ENCODE data around the gene TMCO6.
"Not testable (repeated sequence)": the region's sequence is repeated elsewhere in the genome, so short reads cannot be mapped to it uniquely, and the experiment has no call there.

Gene TMCO6

DNA sequence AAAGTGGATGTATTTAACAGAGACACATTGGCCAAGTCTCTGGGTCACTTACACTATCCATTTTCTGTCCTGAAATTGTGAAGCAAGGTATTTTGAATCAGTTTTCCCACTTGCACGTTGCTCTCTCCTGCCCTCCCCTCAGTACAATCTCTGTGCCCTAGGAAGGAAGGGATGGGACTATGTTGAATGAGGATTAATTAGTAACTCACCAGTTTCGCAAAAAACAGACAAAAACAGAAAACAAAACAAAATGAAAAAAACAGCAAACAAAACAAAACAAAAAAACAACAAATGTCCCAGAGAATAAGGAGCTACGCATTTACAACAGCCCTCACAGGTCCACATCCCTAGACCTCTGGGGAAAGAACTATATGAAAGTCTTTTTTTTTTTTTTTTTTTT, 5.1 kb upstream of the TMCO6 start:
- Mint-ChIP-seq H3K4me3 (no peak overlapping the region), H3K36me3 (no peaks in the 10 kb centered on the region), H3K27ac (no peak overlapping the region)

GRCh38 chr5:140635291-140636257, 3.7 kb upstream of the TMCO6 start:
- peaks cover 0 to 2% of the 10 kb centered on the region in 2 donors for H3K36me3 Mint-ChIP-seq
- ATAC-seq (replicated peaks) (no peak), DNase-seq (no peak)
- H3K27me3 Mint-ChIP-seq: peaks cover 17 to 26% of the 10 kb centered on the region in 2 donors
- no peak overlapping the region for H3K27ac Mint-ChIP-seq
- H3K4me3 Mint-ChIP-seq: no peak overlapping the region
- no peaks in the 10 kb centered on the region for H3K9me3 Mint-ChIP-seq
- H3K4me1 Mint-ChIP-seq: peaks cover 26 to 44% of the 10 kb centered on the region in 2 donors

More for the DNA sequence above, 5.1 kb upstream of the TMCO6 start:
- ATAC-seq (replicated peaks) (no peak), DNase-seq (no peak)
- peaks cover 17 to 27% of the 10 kb centered on the region in 2 donors for H3K27me3 Mint-ChIP-seq
- peaks cover 22 to 34% of the 10 kb centered on the region in 2 donors for H3K4me1 Mint-ChIP-seq
- no peaks in the 10 kb centered on the region for H3K9me3 Mint-ChIP-seq

DNA sequence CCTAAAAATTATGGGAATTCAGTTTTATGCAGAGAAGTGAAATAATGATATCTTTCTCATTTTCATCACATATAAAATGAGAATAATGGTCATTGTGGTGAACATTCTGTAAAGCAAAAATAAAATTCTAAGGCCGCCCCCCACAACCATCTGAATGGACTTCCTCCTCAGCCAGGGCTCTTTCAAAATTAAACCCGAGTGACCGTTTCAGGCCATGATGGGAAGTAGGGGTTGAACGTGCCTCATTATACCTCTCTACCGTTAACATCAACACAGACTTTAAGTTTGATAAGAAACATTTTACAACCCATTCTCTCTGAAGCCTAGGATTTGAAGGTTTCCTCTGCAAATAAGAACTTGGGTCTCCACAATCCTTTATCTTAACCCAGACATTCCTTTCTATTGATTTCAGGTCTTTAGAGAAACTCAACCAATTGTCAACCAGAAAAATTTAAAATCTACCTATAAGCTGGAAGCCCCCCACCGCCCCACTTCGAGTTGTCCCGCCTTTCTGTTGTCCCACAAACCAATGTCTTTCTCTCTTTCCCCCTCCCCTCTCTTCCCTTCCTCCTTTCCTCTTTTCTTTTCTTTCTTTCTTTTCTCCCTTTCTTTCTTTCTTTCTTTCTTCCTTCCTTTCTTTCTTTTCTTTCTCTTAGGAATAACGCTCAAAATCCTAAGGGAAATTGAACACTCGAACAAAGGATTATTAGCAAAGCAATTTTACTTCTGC, 1.7 kb upstream of the TMCO6 start:
- Mint-ChIP-seq H3K9me3 (no peaks in the 10 kb centered on the region), H3K27me3 (peaks cover under 1 to 9% of the 10 kb centered on the region in 2 donors), H3K36me3 (peaks cover 11 to 18% of the 10 kb centered on the region in 2 donors), H3K27ac (no peak overlapping the region), H3K4me3 (no peak overlapping the region), H3K4me1 (peaks cover 32 to 54% of the 10 kb centered on the region in 2 donors)
- no peak for DNase-seq
- ATAC-seq (replicated peaks): no peak

DNA sequence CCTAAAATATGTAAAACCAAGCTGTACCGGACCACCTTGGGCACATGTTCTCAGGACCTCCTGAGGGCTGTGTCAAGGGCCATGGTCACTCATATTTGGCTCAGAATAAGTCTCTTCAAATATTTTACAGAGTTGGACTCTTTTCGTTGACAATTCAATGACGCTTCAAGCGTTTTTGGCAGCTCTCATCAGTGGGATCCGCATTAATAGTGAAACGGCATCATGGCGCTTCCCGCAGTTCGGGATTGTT, 428 bp upstream of the TMCO6 start:
- H3K9me3 Mint-ChIP-seq; ATAC-seq (replicated peaks); H3K27me3 Mint-ChIP-seq; DNase-seq: not testable (repeated sequence)
- H3K4me3 Mint-ChIP-seq: peak overlapping the region; percentile 81 to 89
- H3K36me3 Mint-ChIP-seq: peaks cover 18 to 27% of the 10 kb centered on the region in 2 donors
- peaks cover 23 to 54% of the 10 kb centered on the region in 2 donors for H3K4me1 Mint-ChIP-seq
- H3K27ac Mint-ChIP-seq: peak overlapping the region; percentile 90

GRCh38 chr5:140641716-140642115, 2.5 kb downstream of the TMCO6 start:
- H3K36me3 Mint-ChIP-seq: peaks cover 34 to 36% of the 10 kb centered on the region in 2 donors
- ATAC-seq (replicated peaks): no peak
- peaks cover 32 to 66% of the 10 kb centered on the region in 2 donors for H3K4me1 Mint-ChIP-seq
- H3K27me3 Mint-ChIP-seq: no peaks in the 10 kb centered on the region
- DNase-seq: no peak
- no peak overlapping the region for H3K4me3 Mint-ChIP-seq
- no peaks in the 10 kb centered on the region for H3K9me3 Mint-ChIP-seq
- no peak overlapping the region for H3K27ac Mint-ChIP-seq

DNA sequence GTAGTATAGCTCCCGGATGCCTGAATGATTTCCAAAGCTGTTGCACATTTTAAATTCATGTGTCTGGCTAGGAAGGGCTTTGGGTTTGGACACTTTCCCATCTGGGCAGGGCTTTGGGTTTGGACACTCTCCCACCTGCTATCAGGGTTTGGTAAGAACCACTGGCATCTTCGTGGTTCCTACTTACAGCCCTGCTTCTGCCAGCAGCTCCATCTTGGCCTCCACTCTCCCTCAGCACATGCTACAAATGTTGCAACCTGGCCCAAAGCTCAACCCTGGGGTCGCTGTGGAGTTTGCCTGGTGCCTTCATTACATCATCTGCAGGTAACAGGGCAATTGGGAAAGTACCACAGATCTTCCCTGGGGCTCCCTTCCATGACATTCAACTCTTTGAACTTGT, 3.5 kb downstream of the TMCO6 start:
- Mint-ChIP-seq H3K27me3 (no peaks in the 10 kb centered on the region), H3K9me3 (no peaks in the 10 kb centered on the region), H3K4me1 (peaks cover 31 to 66% of the 10 kb centered on the region in 2 donors), H3K27ac (no peak overlapping the region), H3K36me3 (peaks cover 36 to 37% of the 10 kb centered on the region in 2 donors), H3K4me3 (no peak overlapping the region)
- no peak for ATAC-seq (replicated peaks)
- no peak for DNase-seq

GRCh38 chr5:140647042-140647419, 7.8 kb downstream of the TMCO6 start:
- H3K27ac Mint-ChIP-seq: peak overlapping the region; percentile 99
- H3K27me3 Mint-ChIP-seq: no peaks in the 10 kb centered on the region
- peaks cover 20 to 45% of the 10 kb centered on the region in 2 donors for H3K4me1 Mint-ChIP-seq
- H3K4me3 Mint-ChIP-seq: peak overlapping the region; percentile 91 to 100
- DNase-seq (no peak), ATAC-seq (replicated peaks) (peak in 1 of 2 donors; percentile 29)
- no peaks in the 10 kb centered on the region for H3K9me3 Mint-ChIP-seq
- peaks cover 42 to 51% of the 10 kb centered on the region in 2 donors for H3K36me3 Mint-ChIP-seq

GRCh38 chr5:140658870-140659269, 19.6 kb downstream of the TMCO6 start:
- H3K4me3 Mint-ChIP-seq: no peak overlapping the region
- no peak for DNase-seq
- H3K36me3 Mint-ChIP-seq: peaks cover 46 to 73% of the 10 kb centered on the region in 2 donors
- H3K27ac Mint-ChIP-seq: peak overlapping the region; percentile 14
- no peaks in the 10 kb centered on the region for H3K27me3 Mint-ChIP-seq
- ATAC-seq (replicated peaks): no peak
- no peaks in the 10 kb centered on the region for H3K9me3 Mint-ChIP-seq
- H3K4me1 Mint-ChIP-seq: peaks cover 6 to 16% of the 10 kb centered on the region in 2 donors

DNA sequence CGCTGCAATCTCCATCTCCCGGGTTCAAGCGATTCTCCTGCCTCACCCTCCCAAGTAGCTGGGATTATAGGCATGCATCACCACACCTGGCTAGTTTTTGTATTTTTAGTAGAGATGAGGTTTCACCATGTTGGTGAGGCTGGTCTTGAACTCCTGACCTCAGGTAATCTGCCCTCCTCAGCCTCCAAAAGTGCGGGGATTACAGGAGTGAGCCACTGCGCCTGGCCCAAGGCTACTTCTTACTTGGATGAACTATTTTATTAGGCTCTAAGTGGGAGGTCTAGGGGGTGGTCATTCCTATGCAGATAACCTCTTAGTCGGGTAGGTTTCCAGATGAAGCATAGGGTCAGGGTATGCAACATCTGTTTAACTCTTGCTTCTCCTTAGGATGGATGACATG, 21.1 kb downstream of the TMCO6 start:
- Mint-ChIP-seq H3K4me1 (peaks cover 7 to 24% of the 10 kb centered on the region in 2 donors), H3K36me3 (peaks cover 47 to 70% of the 10 kb centered on the region in 2 donors)
- ATAC-seq (replicated peaks); H3K4me3 Mint-ChIP-seq; H3K9me3 Mint-ChIP-seq; H3K27ac Mint-ChIP-seq; DNase-seq; H3K27me3 Mint-ChIP-seq: not testable (repeated sequence)

DNA sequence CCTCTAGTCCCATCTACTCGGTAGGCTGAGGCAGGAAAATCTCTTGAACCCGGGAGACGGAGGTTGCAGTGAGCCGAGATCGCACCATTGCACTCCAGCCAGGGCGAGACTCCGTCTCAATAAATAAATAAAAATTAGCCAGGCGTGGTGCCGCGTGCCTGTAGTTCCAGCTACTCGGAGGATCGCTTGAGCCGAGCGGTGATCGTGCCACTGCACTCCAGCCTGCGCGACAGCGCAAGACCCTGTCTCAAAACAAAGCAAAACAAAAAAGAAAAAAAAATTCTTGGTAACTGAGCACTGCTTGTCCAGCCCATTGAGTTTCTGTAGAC, 24.7 kb downstream of the TMCO6 start:
- DNase-seq (no peak), ATAC-seq (replicated peaks) (no peak)
- peaks cover 53 to 78% of the 10 kb centered on the region in 2 donors for H3K36me3 Mint-ChIP-seq
- peak overlapping the region; percentile 97 for H3K27ac Mint-ChIP-seq
- H3K4me1 Mint-ChIP-seq: peaks cover 25 to 42% of the 10 kb centered on the region in 2 donors
- peak overlapping the region; percentile 96 to 100 for H3K4me3 Mint-ChIP-seq
- no peaks in the 10 kb centered on the region for H3K27me3 Mint-ChIP-seq
- H3K9me3 Mint-ChIP-seq: no peaks in the 10 kb centered on the region

DNA sequence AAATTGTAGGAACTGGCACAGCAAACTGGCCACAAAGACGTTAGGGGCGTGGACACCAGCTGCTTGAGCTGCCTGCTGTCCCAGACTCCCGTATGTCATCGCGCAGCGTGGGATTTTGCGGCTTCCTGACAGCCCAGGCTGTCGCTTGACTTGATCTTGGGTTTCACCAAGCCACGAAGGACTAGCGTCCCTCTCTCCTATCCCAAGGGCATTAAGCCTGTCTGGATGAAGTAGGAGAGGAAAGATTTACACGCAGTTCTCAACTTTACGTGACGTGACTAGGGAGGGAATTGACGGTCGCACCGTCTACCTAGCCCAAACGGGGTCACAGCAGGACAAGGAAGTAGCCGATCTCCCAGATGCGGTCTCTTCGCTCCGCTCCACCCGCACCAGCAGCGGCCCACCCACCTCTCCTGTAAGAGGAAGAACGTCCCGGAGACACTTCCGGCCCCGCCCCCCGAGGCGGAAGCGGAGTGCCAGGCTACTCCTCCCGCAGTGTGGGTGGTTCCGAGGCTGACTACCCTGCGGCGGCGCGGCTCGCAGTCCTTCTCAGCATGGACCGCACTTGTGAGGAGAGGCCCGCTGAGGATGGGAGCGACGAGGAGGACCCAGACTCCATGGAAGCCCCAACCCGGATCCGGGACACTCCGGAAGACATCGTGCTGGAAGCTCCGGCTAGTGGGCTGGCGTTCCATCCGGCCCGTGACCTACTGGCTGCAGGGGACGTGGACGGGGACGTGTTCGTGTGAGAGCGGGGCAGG, 25.3 kb downstream of the TMCO6 start, which contains the start of gene WDR55:
Gene WDR55, plus strand, starts transcription at position 546 of the 761 bp plus-strand sequence. Its CDS starts 9 bp downstream, at position 555.
- Mint-ChIP-seq H3K36me3 (peaks cover 52 to 79% of the 10 kb centered on the region in 2 donors), H3K27me3 (no peaks in the 10 kb centered on the region), H3K27ac (peak within 1 kb of the TSS; percentile 97), H3K4me3 (peak within 1 kb of the TSS; percentile 96 to 100), H3K9me3 (no peaks in the 10 kb centered on the region), H3K4me1 (peaks cover 25 to 41% of the 10 kb centered on the region in 2 donors)
- ATAC-seq (replicated peaks) (peak; percentile 96 to 97), DNase-seq (peak; percentile 92)

DNA sequence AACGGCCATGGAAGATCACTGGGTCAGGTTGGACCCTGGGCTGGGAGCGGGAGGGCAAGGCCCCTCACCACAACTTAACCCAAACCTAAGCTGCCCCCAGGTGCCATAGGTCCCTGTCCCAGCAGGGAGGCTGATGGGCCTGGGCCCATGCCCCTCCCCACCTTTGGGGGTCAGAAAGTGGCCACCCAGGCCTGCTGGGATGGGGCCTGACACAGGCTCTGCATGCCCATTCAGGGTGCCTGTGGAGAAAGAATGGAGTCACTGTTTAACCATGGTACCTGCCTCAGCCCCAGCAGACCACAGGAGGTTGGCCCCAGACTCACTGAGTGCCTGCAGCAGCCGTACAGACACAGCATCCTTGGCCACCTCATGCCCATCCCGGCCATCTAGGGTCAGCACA, 31.8 kb downstream of the TMCO6 start:
- peaks cover 19 to 20% of the 10 kb centered on the region in 2 donors for H3K4me1 Mint-ChIP-seq
- H3K27ac Mint-ChIP-seq; H3K4me3 Mint-ChIP-seq; H3K9me3 Mint-ChIP-seq; DNase-seq; H3K27me3 Mint-ChIP-seq; ATAC-seq (replicated peaks): not testable (repeated sequence)
- H3K36me3 Mint-ChIP-seq: peaks cover 51 to 76% of the 10 kb centered on the region in 2 donors

- H3K27ac Mint-ChIP-seq: peak overlapping the region; percentile 7
- no peaks in the 10 kb centered on the region for H3K9me3 Mint-ChIP-seq
- DNase-seq (no peak), ATAC-seq (replicated peaks) (no peak)
- no peaks in the 10 kb centered on the region for H3K27me3 Mint-ChIP-seq
- H3K36me3 Mint-ChIP-seq: peaks cover 49 to 74% of the 10 kb centered on the region in 2 donors
- peaks cover 13 to 16% of the 10 kb centered on the region in 2 donors for H3K4me1 Mint-ChIP-seq
- no peak overlapping the region for H3K4me3 Mint-ChIP-seq
These were observed 32.3 kb downstream of the TMCO6 start for GRCh38 chr5:140671472-140672125.
